ENCODE data around the gene AIRE. TPM values are rescaled to one million over a fixed set of nuclear protein-coding genes. Genes with fewer than 3 reads are reported as not detected.
A peak's percentile ranks its signal among the peaks of the same experiment; 100 is the strongest.

Gene AIRE
- total and polyA plus RNA-seq, 9 donors = not detected

- H3K27me3 ChIP-seq = no peaks in the 10 kb centered on the region
- TF ChIP-seq POLR2A (IDR thresholded peaks at IDR 0.05) = no peak
- no peak for TF ChIP-seq EP300 (IDR thresholded peaks at IDR 0.05)
- TF ChIP-seq CTCF (IDR thresholded peaks at IDR 0.05) = no peak
- no peak overlapping the region for H3K27ac ChIP-seq
- no peak overlapping the region for H3K4me3 ChIP-seq
- peak in 1 of 5 donors; percentile 14 for DNase-seq
- no peaks in the 10 kb centered on the region for H3K36me3 ChIP-seq
- intact Hi-C loops (cut with DNase I) = loop anchor here in 1 of 4 donors (10.0 kb wide), 1 partner anchor 476 kb away; no protein-coding TSS in a partner anchor
- WGBS, 3 donors = 69 to 76% (median 76%) methylated on average over 16 of the region's 16 CpGs
- H3K4me1 ChIP-seq (ENCODE audit: insufficient read depth) = no peaks in the 10 kb centered on the region
- H3K9me3 ChIP-seq = no peaks in the 10 kb centered on the region
Observed at GRCh38 chr21:44290327-44291077, 4.8 kb downstream of the AIRE start.

- Histone ChIP-seq H3K4me1 (ENCODE audit: insufficient read depth) (no peaks in the 10 kb centered on the region), H3K27me3 (no peaks in the 10 kb centered on the region), H3K27ac (no peak overlapping the region), H3K4me3 (no peak overlapping the region), H3K36me3 (no peaks in the 10 kb centered on the region), H3K9me3 (no peaks in the 10 kb centered on the region)
- TF ChIP-seq EP300 (IDR thresholded peaks at IDR 0.05) (no peak), CTCF (IDR thresholded peaks at IDR 0.05) (no peak), POLR2A (IDR thresholded peaks at IDR 0.05) (no peak)
- DNase-seq = peak in 1 of 5 donors; percentile 16
- WGBS, 3 donors = 60 to 79% (median 65%) methylated on average over 26 to 33 of the region's 33 CpGs
- intact Hi-C loops (cut with DNase I) = loop anchor here in 1 of 4 donors (10.0 kb wide), 1 partner anchor 477 kb away; no protein-coding TSS in a partner anchor
Observed at GRCh38 chr21:44291078-44291935, 5.6 kb downstream of the AIRE start.

DNA sequence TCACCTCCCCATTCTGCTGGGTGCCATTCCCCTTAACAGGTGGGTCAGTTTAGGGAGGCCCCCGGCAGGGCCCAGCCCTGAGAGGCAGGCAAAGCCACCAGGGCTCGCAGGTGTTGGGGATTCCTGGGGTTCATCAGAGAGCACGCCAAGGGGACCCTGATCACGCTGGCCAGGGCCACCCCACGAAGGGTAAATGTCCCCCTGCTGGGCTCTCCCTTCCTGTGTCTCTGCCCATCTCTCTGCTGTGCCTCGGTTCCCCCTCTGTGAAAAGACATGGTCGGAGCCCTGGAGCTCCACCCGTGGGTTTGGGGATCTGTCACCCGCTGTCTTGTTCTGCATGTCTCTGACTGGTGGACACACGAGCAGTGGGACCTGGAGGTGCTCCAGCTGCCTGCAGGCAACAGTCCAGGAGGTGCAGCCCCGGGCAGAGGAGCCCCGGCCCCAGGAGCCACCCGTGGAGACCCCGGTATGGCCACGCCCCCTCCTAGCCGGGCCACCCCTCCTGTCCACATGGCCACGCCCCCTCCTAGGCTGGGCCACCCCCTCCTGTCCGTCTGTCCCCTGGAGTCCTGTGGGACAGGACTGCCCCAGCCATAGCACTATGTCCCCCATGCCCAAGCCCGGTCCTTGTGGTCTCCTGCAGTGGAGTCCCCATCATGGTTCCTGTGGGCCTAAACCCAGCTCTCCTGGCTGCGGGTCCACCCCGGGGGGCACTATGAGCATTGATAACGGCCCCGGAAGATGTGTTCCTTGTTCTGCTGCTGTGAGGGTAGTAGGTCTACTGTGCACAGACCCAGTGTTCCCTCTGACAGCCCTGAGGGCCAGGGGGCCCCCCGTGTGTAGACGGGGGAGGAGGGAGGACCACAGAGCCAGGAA lies 6.5 kb downstream of the AIRE start:
- TF ChIP-seq POLR2A (IDR thresholded peaks at IDR 0.05) = no peak
- TF ChIP-seq EP300 (IDR thresholded peaks at IDR 0.05) = no peak
- no peak for TF ChIP-seq CTCF (IDR thresholded peaks at IDR 0.05)
- DNase-seq = peak in 1 of 5 donors; percentile 21
- H3K4me3 ChIP-seq = no peak overlapping the region
- H3K27me3 ChIP-seq = no peaks in the 10 kb centered on the region
- WGBS, 3 donors = 52 to 68% (median 62%) methylated on average over 17 to 25 of the region's 25 CpGs
- H3K9me3 ChIP-seq = no peaks in the 10 kb centered on the region
- no peak overlapping the region for H3K27ac ChIP-seq
- H3K36me3 ChIP-seq = no peaks in the 10 kb centered on the region
- intact Hi-C loops (cut with DNase I) = loop anchor here in 1 of 4 donors (10.0 kb wide), 1 partner anchor 477 kb away; no protein-coding TSS in a partner anchor
- H3K4me1 ChIP-seq (ENCODE audit: insufficient read depth) = no peaks in the 10 kb centered on the region

- no peaks in the 10 kb centered on the region for H3K27me3 ChIP-seq
- H3K9me3 ChIP-seq = no peaks in the 10 kb centered on the region
- no peak overlapping the region for H3K27ac ChIP-seq
- 74 to 79% (median 77%) methylated on average over 13 to 15 of the region's 15 CpGs for WGBS, 3 donors
- H3K4me1 ChIP-seq (ENCODE audit: insufficient read depth) = no peaks in the 10 kb centered on the region
- no peaks in the 10 kb centered on the region for H3K36me3 ChIP-seq
- TF ChIP-seq EP300 (IDR thresholded peaks at IDR 0.05) = no peak
- TF ChIP-seq CTCF (IDR thresholded peaks at IDR 0.05) = no peak
- no peak for TF ChIP-seq POLR2A (IDR thresholded peaks at IDR 0.05)
- intact Hi-C loops (cut with DNase I) = loop anchor here in 1 of 4 donors (10.0 kb wide), 1 partner anchor 478 kb away; no protein-coding TSS in a partner anchor
- H3K4me3 ChIP-seq = no peak overlapping the region
- DNase-seq = peak in 1 of 5 donors; percentile 19
Observed at GRCh38 chr21:44292812-44293195, 7.1 kb downstream of the AIRE start.

All from ovary (tissue), 9 donors.